IMR-90 (cell line): ENCODE measurements around the gene GRIK3. TPM values are rescaled to one million over a fixed set of nuclear protein-coding genes. Genes with fewer than 3 reads are reported as not detected.

Source experiments
- ATAC-seq: fragments of 200-7000 bp; cut with Tn5 transposase; 2 replicates; pipeline ENCODE4 v1.9.1; 2020; ENCODE audit warnings: low read depth, mild to moderate bottlenecking, moderate library complexity
- BruUV-seq: library from RNA; stranded (reverse); fragments of 400-500 nt; replicated peaks from 2 replicates; lab custom pipeline; 2021; lab: Mats Ljungman, UMichigan
- CTCF ChIA-PET: fragments of 300-600 bp; formaldehyde crosslinking; extraction: SDS; loops from one replicate; lab custom pipeline; 2021; ENCODE audit warnings: antibody characterized with exemption; lab: Yijun Ruan, JAX
- POLR2A ChIA-PET: fragments of 300-600 bp; sonication (Branson Sonifier 250); formaldehyde crosslinking; loops from one replicate; lab custom pipeline; 2022; ENCODE audit warnings: antibody characterized with exemption; ENCODE audit not compliant: unreplicated experiment; lab: Charles Lee
- DNase-seq: peaks from one replicate; pipeline ENCODE4 v3.0.0; 2013
- H2AFZ ChIP-seq: replicated peaks from 2 replicates; pipeline ENCODE3; 2013; ENCODE audit warnings: low read length, mild to moderate bottlenecking; ENCODE audit not compliant: poor library complexity
- H2AK5ac ChIP-seq: 2 replicates; pipeline ENCODE4 v1.6.1; 2013; ENCODE audit warnings: low read depth, low read length, inconsistent platforms
- H2AK9ac ChIP-seq: replicated peaks from 2 replicates; pipeline ENCODE3; 2013; ENCODE audit warnings: mild to moderate bottlenecking, low read depth, low read length, moderate library complexity; ENCODE audit not compliant: poor library complexity
- H2BK120ac ChIP-seq: 2 replicates; pipeline ENCODE4 v1.6.1; 2013; ENCODE audit warnings: low read depth, low read length, inconsistent platforms
- H2BK15ac ChIP-seq: 3 replicates; pipeline ENCODE4 v1.6.1; 2013; ENCODE audit warnings: low read depth, low read length, inconsistent platforms
- H2BK20ac ChIP-seq: 2 replicates; pipeline ENCODE4 v1.6.1; 2013; ENCODE audit warnings: low read depth, mild to moderate bottlenecking, inconsistent platforms, low read length, moderate library complexity
- H2BK5ac ChIP-seq: 2 replicates; pipeline ENCODE4 v1.6.1; 2013; ENCODE audit warnings: mild to moderate bottlenecking, low read depth, low read length, inconsistent platforms; ENCODE audit not compliant: poor library complexity, severe bottlenecking
- H3K14ac ChIP-seq: replicated peaks from 2 replicates; pipeline ENCODE4 v1.6.1; 2013; ENCODE audit warnings: low read depth, low read length, inconsistent platforms
- H3K18ac ChIP-seq: 2 replicates; pipeline ENCODE4 v1.6.1; 2013; ENCODE audit warnings: low read depth, low read length, control low read depth
- H3K23ac ChIP-seq: 2 replicates; pipeline ENCODE4 v1.6.1; 2013; ENCODE audit warnings: low read depth, low read length, inconsistent platforms
- H3K27ac ChIP-seq: 2 replicates; pipeline ENCODE4 v1.5.1; 2013; ENCODE audit warnings: mild to moderate bottlenecking, control low read depth, low read length; ENCODE audit not compliant: insufficient read depth
- H3K27me3 ChIP-seq: 2 replicates; pipeline ENCODE4 v1.6.1; 2013; ENCODE audit warnings: low read length; ENCODE audit not compliant: control insufficient read depth, insufficient read depth
- H3K36me3 ChIP-seq: 2 replicates; pipeline ENCODE4 v1.6.1; 2013; ENCODE audit warnings: low read length, mixed read lengths; ENCODE audit not compliant: control insufficient read depth, insufficient read depth
- H3K4ac ChIP-seq: 2 replicates; pipeline ENCODE4 v1.6.1; 2013; ENCODE audit warnings: low read depth, low read length, inconsistent platforms
- H3K4me1 ChIP-seq: 2 replicates; pipeline ENCODE4 v1.6.1; 2013; ENCODE audit warnings: low read length, mixed read lengths; ENCODE audit not compliant: control insufficient read depth, insufficient read depth
- H3K4me2 ChIP-seq: 2 replicates; pipeline ENCODE4 v1.6.1; 2013; ENCODE audit warnings: low read depth, mild to moderate bottlenecking, control low read depth, low read length, moderate library complexity
- H3K4me3 ChIP-seq: 2 replicates; pipeline ENCODE4 v1.5.1; 2013; ENCODE audit warnings: low read depth, mild to moderate bottlenecking, control low read depth, low read length, moderate library complexity; ENCODE audit not compliant: insufficient read depth
- H3K56ac ChIP-seq: 2 replicates; pipeline ENCODE4 v1.6.1; 2013; ENCODE audit warnings: low read length, inconsistent platforms; ENCODE audit not compliant: insufficient read depth; ENCODE audit errors: extremely low read depth
- H3K79me1 ChIP-seq, 2 experiments: 2 replicates each; pipeline ENCODE4 v1.6.1; 2013; ENCODE audit warnings: low read length in 2 of 2, inconsistent platforms in 1 of 2, low read depth in 1 of 2
- H3K9ac ChIP-seq: 2 replicates; pipeline ENCODE4 v1.6.1; 2013; ENCODE audit warnings: low read depth, low read length, control low read depth
- H3K9me1 ChIP-seq: 2 replicates; pipeline ENCODE4 v1.6.1; 2013; ENCODE audit warnings: low read length, inconsistent platforms; ENCODE audit not compliant: insufficient read depth
- H3K9me3 ChIP-seq: 2 replicates; pipeline ENCODE4 v1.6.1; 2013; ENCODE audit warnings: low read length; ENCODE audit not compliant: control insufficient read depth, insufficient read depth
- H4K20me1 ChIP-seq: 2 replicates; pipeline ENCODE4 v1.6.1; 2013; ENCODE audit warnings: low read length, inconsistent platforms; ENCODE audit not compliant: insufficient read depth
- H4K5ac ChIP-seq: 2 replicates; pipeline ENCODE4 v1.6.1; 2013; ENCODE audit warnings: mild to moderate bottlenecking, low read depth, low read length, control low read depth
- H4K8ac ChIP-seq, 2 experiments: 2 replicates each; pipeline ENCODE4 v1.6.1; 2013; ENCODE audit warnings: low read depth in 2 of 2, low read length in 2 of 2, control low read depth in 1 of 2, inconsistent platforms in 1 of 2
- H4K91ac ChIP-seq: 2 replicates; pipeline ENCODE4 v1.6.1; 2013; ENCODE audit warnings: low read depth, low read length, inconsistent platforms; ENCODE audit not compliant: insufficient read depth
- BHLHE40 ChIP-seq: fragments of 150-350 bp; IDR thresholded peaks from 2 replicates; pipeline ENCODE4 v1.6.1; 2016; ENCODE audit warnings: mild to moderate bottlenecking, low read depth, low read length
- CEBPB ChIP-seq: IDR thresholded peaks from 2 replicates; pipeline ENCODE4 v1.6.1; 2012; ENCODE audit warnings: low read depth, low read length, improper control_type of control experiment
- CHD1 ChIP-seq: IDR thresholded peaks from 2 replicates; pipeline ENCODE4 v1.6.1; 2012; ENCODE audit warnings: low read depth, low read length, improper control_type of control experiment
- CTCF ChIP-seq: conservative IDR thresholded peaks from 2 replicates; pipeline ENCODE4 v1.5.1; 2012; ENCODE audit warnings: mild to moderate bottlenecking, low read depth, low read length, improper control_type of control experiment
- ELK1 ChIP-seq: fragments of 150-350 bp; IDR thresholded peaks from 2 replicates; pipeline ENCODE4 v1.6.1; 2016; ENCODE audit warnings: low read depth, mild to moderate bottlenecking, low read length, moderate library complexity, borderline replicate concordance
- FOS ChIP-seq: fragments of 150-350 bp; IDR thresholded peaks from 2 replicates; pipeline ENCODE4 v1.6.1; 2016; ENCODE audit warnings: low read depth, low read length
- MAFK ChIP-seq: IDR thresholded peaks from 2 replicates; pipeline ENCODE4 v1.6.1; 2012; ENCODE audit warnings: low read depth, low read length, improper control_type of control experiment
- MAZ ChIP-seq: IDR thresholded peaks from 2 replicates; pipeline ENCODE4 v1.6.1; 2012; ENCODE audit warnings: low read depth, mild to moderate bottlenecking, low read length, improper control_type of control experiment, moderate library complexity, borderline replicate concordance
- MXI1 ChIP-seq: IDR thresholded peaks from 2 replicates; pipeline ENCODE4 v1.6.1; 2012; ENCODE audit warnings: low read depth, mild to moderate bottlenecking, low read length, moderate library complexity, borderline replicate concordance
- NFE2L2 ChIP-seq: fragments of 150-350 bp; IDR thresholded peaks from 2 replicates; pipeline ENCODE4 v1.6.1; 2016; ENCODE audit warnings: low read depth, mild to moderate bottlenecking, low read length
- POLR2A ChIP-seq: IDR thresholded peaks from 2 replicates; pipeline ENCODE4 v1.6.1; 2012; ENCODE audit warnings: mild to moderate bottlenecking, low read depth, low read length
- RAD21 ChIP-seq: IDR thresholded peaks from 2 replicates; pipeline ENCODE4 v1.6.1; 2012; ENCODE audit warnings: low read length, improper control_type of control experiment
- RCOR1 ChIP-seq: IDR thresholded peaks from 2 replicates; pipeline ENCODE4 v1.6.1; 2012; ENCODE audit warnings: mild to moderate bottlenecking, low read length, improper control_type of control experiment; ENCODE audit not compliant: insufficient replicate concordance
- RFX5 ChIP-seq: IDR thresholded peaks from 2 replicates; pipeline ENCODE4 v1.8.0; 2012; ENCODE audit warnings: low read depth, mild to moderate bottlenecking, low read length, moderate library complexity
- SMC3 ChIP-seq: fragments of 150-350 bp; IDR thresholded peaks from 2 replicates; pipeline ENCODE4 v1.6.1; 2016; ENCODE audit warnings: low read depth, mild to moderate bottlenecking, antibody characterized with exemption, low read length, moderate library complexity
- USF2 ChIP-seq: fragments of 150-350 bp; IDR thresholded peaks from 2 replicates; pipeline ENCODE4 v1.6.1; 2017; ENCODE audit warnings: mild to moderate bottlenecking, antibody characterized with exemption, low read length, low read depth
- WGBS, 2 experiments: methylation state at CpG; one replicate each; pipeline versions ENCODE4 v1.1.5 to v1.1.7; 2013; ENCODE audit warnings: missing lambda C conversion rate in 2 of 2; ENCODE audit not compliant: insufficient read length in 1 of 2; ENCODE audit errors: extremely low coverage in 2 of 2; 5-methylcytosine and 5-hydroxymethylcytosine counted together
- dilution Hi-C: fragments of 300-500 bp; cut with HindIII; formaldehyde crosslinking; loops from one replicate; pipeline ENCODE4 v1.14.3; 2018; ENCODE audit warnings: low sequenced_read_pairs; ENCODE audit not compliant: unreplicated experiment
- in situ Hi-C: fragments of 300-500 bp; cut with MboI; formaldehyde crosslinking; loops from 3 replicates; pipeline ENCODE4 v1.14.3; 2019; ENCODE audit warnings: low sequenced_read_pairs, inconsistent platforms, mixed read lengths
- intact Hi-C: fragments of 100-400 bp; cut with micrococcal nuclease; formaldehyde crosslinking; loops from 2 replicates; pipeline ENCODE4 v1.10.0; 2022
- polyA plus RNA-seq, 3 experiments: library from polyadenylated mRNA; depleted of rRNA; stranded (reverse); fragments of >200 nt; gene quantifications; 2 replicates each; pipeline ENCODE4 v1.2.3, GENCODE V29; 2012; ENCODE audit warnings: low replicate concordance in 1 of 3
- total RNA-seq: library from RNA; depleted of rRNA; stranded (reverse); fragments of >200 nt; gene quantifications from 2 replicates; pipeline ENCODE4 v1.2.3, GENCODE V29; 2012

GRIK3 gene
- total and polyA plus RNA-seq, 2 of the 4 experiments (the other 2 are of a cell fraction): not detected

GRCh38 chr1:36771240-36771639 lies 263.1 kb downstream of the GRIK3 start:
- H4K5ac ChIP-seq: no peak overlapping the region
- dilution Hi-C loops: no loop called here

More at GRCh38 chr1:36771240-36771639, 263.1 kb downstream of the GRIK3 start:
- intact Hi-C loops (no loop called here), in situ Hi-C loops (no loop called here)
- no TSS peak for BruUV-seq
- no peaks in the 10 kb centered on the region for H3K79me1 ChIP-seq
- H3K4me2 ChIP-seq: no peak overlapping the region
- CTCF ChIA-PET: no interaction called here
- H2BK120ac ChIP-seq: no peak overlapping the region
- no peak overlapping the region for H3K27ac ChIP-seq
- H3K4me1 ChIP-seq: no peaks in the 10 kb centered on the region
- H3K9me3 ChIP-seq: no peaks in the 10 kb centered on the region
- no CpG with 5 or more reads among the region's 7 CpGs for WGBS, 2 experiments
- no peaks in the 10 kb centered on the region for H4K20me1 ChIP-seq
- H3K9ac ChIP-seq: no peak overlapping the region
- H4K91ac ChIP-seq: no peak overlapping the region
- DNase-seq (no peak), ATAC-seq (no peak)
- H2BK20ac ChIP-seq: no peak overlapping the region
- no peak overlapping the region for H4K8ac ChIP-seq
- no peaks in the 10 kb centered on the region for H3K9me1 ChIP-seq
- H2AFZ ChIP-seq: no peak overlapping the region
- no peak overlapping the region for H3K56ac ChIP-seq
- no peak overlapping the region for H2BK15ac ChIP-seq
- no peak overlapping the region for H3K4me3 ChIP-seq
- TF ChIP-seq RFX5 (no peak), USF2 (no peak), CEBPB (no peak), RAD21 (no peak), ELK1 (no peak), POLR2A (no peak), MAFK (no peak), BHLHE40 (no peak), SMC3 (no peak), CTCF (no peak), NFE2L2 (no peak), MAZ (no peak), RCOR1 (no peak), CHD1 (no peak), FOS (no peak), MXI1 (no peak)
- H3K27me3 ChIP-seq: peaks cover 2% of the 10 kb centered on the region; the same call in 1 of the 2 replicates
- H3K36me3 ChIP-seq: no peaks in the 10 kb centered on the region
- no peak overlapping the region for H3K4ac ChIP-seq
- no peak overlapping the region for H2AK5ac ChIP-seq
- no peak overlapping the region for H3K18ac ChIP-seq
- H3K14ac ChIP-seq: no peak overlapping the region
- H3K23ac ChIP-seq: no peak overlapping the region
- POLR2A ChIA-PET: no interaction called here
- H2AK9ac ChIP-seq: no peak overlapping the region
- H2BK5ac ChIP-seq: no peak overlapping the region
